ENCODE data around the gene RNF166. TPM values are rescaled to one million over a fixed set of nuclear protein-coding genes. Genes with fewer than 3 reads are reported as not detected.

Gene RNF166
- total RNA-seq, 4 donors from 2014 or later, result 14.7 to 21.8 (median 17.7) TPM

- TF ChIP-seq POLR2A (IDR thresholded peaks at IDR 0.05) (no peak), CTCF (IDR thresholded peaks at IDR 0.05) (no peak)
- intact Hi-C loops (cut with DNase I; ENCODE audit: low total_unique reads), result no loop called here
- no peak for DNase-seq (ENCODE audit: low spot score in 2 of 2)
- no peak overlapping the region for H3K4me3 ChIP-seq (ENCODE audit: low read depth, poor library complexity, severe bottlenecking)
- 40 to 65% methylated on average over 22 to 32 of the region's 32 CpGs for WGBS, 2 donors
Measured at GRCh38 chr16:88678224-88678979, 27.8 kb downstream of the RNF166 start.

- WGBS, 2 donors, result 37 to 48% methylated on average over 8 to 13 of the region's 13 CpGs
- DNase-seq (ENCODE audit: low spot score in 2 of 2), result no peak
- TF ChIP-seq POLR2A (IDR thresholded peaks at IDR 0.05) (no peak), CTCF (IDR thresholded peaks at IDR 0.05) (no peak)
- no peak overlapping the region for H3K4me3 ChIP-seq (ENCODE audit: low read depth, poor library complexity, severe bottlenecking)
- intact Hi-C loops (cut with DNase I; ENCODE audit: low total_unique reads), result no loop called here
Measured at GRCh38 chr16:88677721-88678120, 28.5 kb downstream of the RNF166 start.

GRCh38 chr16:88676502-88677242 lies 29.5 kb downstream of the RNF166 start:
- intact Hi-C loops (cut with DNase I; ENCODE audit: low total_unique reads), result no loop called here
- WGBS, 2 donors, result 79 to 85% methylated on average over 16 to 22 of the region's 22 CpGs
- TF ChIP-seq CTCF (IDR thresholded peaks at IDR 0.05) (no peak), POLR2A (IDR thresholded peaks at IDR 0.05) (no peak)
- no peak overlapping the region for H3K4me3 ChIP-seq (ENCODE audit: low read depth, poor library complexity, severe bottlenecking)
- no peak for DNase-seq (ENCODE audit: low spot score in 2 of 2)

GRCh38 chr16:88673716-88674379 lies 32.4 kb downstream of the RNF166 start:
- WGBS, 2 donors, result 91 to 94% methylated on average over 19 of the region's 19 CpGs
- H3K4me3 ChIP-seq (ENCODE audit: low read depth, poor library complexity, severe bottlenecking), result no peak overlapping the region
- no peak for DNase-seq (ENCODE audit: low spot score in 2 of 2)
- TF ChIP-seq POLR2A (IDR thresholded peaks at IDR 0.05), result no peak
- TF ChIP-seq CTCF (IDR thresholded peaks at IDR 0.05), result no peak
- intact Hi-C loops (cut with DNase I; ENCODE audit: low total_unique reads), result no loop called here

- intact Hi-C loops (cut with DNase I; ENCODE audit: low total_unique reads), result no loop called here
- no peak for DNase-seq (ENCODE audit: low spot score in 2 of 2)
- no peak overlapping the region for H3K4me3 ChIP-seq (ENCODE audit: low read depth, poor library complexity, severe bottlenecking)
- no peak for TF ChIP-seq POLR2A (IDR thresholded peaks at IDR 0.05)
- no peak for TF ChIP-seq CTCF (IDR thresholded peaks at IDR 0.05)
- 63 to 65% methylated on average over 11 of the region's 11 CpGs for WGBS, 2 donors
Measured at GRCh38 chr16:88672776-88673175, 33.4 kb downstream of the RNF166 start.

Data from lower leg skin (tissue), 4 donors.